HG03460 (cell line): ENCODE measurements around the gene PIEZO1.
"Not testable (repeated sequence)": the region's sequence is repeated elsewhere in the genome, so short reads cannot be mapped to it uniquely, and the experiment has no call there.

Experiments used
- ATAC-seq: cut with Tn5 transposase; IDR thresholded peaks from one replicate; pipeline ENCODE4 v1.9.1; 2021; ENCODE audit not compliant: unreplicated experiment

Gene PIEZO1, protein sequence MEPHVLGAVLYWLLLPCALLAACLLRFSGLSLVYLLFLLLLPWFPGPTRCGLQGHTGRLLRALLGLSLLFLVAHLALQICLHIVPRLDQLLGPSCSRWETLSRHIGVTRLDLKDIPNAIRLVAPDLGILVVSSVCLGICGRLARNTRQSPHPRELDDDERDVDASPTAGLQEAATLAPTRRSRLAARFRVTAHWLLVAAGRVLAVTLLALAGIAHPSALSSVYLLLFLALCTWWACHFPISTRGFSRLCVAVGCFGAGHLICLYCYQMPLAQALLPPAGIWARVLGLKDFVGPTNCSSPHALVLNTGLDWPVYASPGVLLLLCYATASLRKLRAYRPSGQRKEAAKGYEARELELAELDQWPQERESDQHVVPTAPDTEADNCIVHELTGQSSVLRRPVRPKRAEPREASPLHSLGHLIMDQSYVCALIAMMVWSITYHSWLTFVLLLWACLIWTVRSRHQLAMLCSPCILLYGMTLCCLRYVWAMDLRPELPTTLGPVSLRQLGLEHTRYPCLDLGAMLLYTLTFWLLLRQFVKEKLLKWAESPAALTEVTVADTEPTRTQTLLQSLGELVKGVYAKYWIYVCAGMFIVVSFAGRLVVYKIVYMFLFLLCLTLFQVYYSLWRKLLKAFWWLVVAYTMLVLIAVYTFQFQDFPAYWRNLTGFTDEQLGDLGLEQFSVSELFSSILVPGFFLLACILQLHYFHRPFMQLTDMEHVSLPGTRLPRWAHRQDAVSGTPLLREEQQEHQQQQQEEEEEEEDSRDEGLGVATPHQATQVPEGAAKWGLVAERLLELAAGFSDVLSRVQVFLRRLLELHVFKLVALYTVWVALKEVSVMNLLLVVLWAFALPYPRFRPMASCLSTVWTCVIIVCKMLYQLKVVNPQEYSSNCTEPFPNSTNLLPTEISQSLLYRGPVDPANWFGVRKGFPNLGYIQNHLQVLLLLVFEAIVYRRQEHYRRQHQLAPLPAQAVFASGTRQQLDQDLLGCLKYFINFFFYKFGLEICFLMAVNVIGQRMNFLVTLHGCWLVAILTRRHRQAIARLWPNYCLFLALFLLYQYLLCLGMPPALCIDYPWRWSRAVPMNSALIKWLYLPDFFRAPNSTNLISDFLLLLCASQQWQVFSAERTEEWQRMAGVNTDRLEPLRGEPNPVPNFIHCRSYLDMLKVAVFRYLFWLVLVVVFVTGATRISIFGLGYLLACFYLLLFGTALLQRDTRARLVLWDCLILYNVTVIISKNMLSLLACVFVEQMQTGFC (N-terminal part only)

DNA sequence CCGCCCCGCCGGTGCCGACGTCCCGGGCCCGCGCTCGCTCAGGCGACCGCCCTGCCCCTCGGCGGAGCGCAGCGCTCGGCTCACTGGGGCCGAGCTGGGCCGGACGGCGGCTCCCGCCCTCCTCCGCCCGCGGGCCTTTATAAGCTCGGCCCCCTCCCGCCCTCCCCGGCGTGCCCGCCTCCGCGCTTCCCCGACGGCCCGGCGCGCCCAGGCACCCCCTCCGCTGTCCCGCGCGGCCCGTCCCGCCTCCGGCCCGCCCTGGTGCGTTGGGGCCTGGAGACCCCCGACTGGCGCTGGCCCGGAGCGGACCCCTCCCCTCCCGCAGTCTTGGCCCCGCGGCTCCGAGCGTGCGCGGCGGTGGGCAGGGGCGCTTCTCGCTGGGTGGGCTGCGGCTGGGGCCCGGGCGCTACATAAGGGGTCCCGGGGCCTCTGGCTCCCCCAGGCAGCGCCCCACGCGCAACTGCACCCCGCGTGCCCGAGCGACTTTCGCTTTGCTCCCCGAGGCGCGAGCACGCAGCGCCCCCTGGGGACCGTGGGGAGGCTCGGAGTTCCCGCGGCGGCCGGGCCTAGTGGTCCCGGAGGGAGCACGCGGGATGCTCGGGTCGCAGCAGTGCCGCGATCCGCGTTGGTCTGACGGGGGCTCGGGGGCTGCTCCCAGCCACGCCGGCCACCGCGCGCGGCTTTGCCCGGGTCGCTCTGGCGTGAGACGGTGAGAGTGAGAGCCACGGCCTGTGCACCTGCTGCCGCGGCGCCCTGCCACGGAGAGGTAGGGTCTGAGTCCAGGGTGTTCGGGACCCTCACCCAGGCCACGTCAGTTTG is at the start of gene PIEZO1:
Gene PIEZO1 (minus strand): TSS at position 115 of the 819 bp plus-strand sequence. CDS start 256 bp downstream, outside the sequence.
- ATAC-seq = no peak

DNA sequence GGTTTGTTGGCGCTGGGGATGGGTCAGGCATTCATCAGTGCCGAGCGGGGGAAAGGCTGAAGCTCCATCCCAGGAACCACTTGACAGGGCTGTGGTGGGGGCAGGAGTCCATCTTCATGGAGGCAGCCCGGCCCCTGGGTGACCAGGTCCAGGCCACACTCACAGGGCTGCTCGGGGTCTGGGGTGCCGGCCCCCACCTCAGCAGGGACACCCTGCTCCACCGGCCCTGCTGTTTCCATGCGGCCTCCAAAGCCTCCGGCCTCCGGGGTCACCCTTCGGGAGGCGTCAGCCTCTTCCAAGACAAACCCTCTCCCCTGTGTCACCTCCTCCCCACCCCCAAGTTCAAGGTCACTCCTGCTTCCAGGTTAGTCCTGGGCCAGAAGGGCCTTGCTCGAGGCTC is 49.6 kb upstream of the PIEZO1 start:
- ATAC-seq = no peak

GRCh38 chr16:88833086-88833485 is 48.1 kb upstream of the PIEZO1 start:
- no peak for ATAC-seq

GRCh38 chr16:88831838-88832237 is 46.8 kb upstream of the PIEZO1 start:
- ATAC-seq = no peak

DNA sequence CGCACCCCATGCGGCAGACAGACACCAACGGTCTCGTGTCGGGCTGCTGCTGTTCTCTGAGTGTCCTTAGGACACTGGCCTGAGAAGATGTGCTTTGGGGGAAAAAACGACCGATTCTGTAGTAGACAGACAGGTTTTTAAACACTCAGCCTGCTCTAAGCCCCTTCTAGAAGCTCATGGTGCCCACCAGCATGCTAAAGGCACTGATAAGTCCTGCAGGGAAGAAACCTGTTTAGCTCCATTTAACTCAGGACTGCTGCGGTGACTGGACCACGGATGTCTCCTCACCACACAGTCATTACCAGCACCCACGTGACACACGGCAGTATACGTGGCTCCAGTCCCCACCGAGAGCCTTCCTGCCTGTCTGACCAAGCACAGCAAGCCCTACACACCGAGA is 45.8 kb upstream of the PIEZO1 start:
- ATAC-seq = no peak

DNA sequence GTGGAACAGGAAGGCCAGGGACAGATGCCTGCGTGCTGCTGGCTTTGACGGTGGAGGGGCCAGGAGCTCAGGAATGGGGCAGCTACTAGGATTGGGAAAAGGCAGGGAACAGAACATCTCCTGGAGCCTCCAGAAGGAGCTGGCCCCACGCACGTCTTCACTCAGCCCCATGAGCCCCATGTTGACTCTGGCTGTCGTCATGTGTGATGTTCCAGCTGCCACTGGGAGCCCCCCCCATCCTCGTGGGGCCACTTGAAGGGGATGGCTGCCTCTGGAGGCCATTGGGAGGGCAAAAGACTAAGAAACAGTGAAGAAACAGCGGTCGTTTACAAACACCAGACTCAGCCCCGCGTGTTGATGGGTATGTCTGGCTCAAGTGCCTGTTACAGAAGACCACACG is 45.2 kb upstream of the PIEZO1 start:
- no peak for ATAC-seq

- no peak for ATAC-seq
These were observed 43.7 kb upstream of the PIEZO1 start for GRCh38 chr16:88828711-88829110.

DNA sequence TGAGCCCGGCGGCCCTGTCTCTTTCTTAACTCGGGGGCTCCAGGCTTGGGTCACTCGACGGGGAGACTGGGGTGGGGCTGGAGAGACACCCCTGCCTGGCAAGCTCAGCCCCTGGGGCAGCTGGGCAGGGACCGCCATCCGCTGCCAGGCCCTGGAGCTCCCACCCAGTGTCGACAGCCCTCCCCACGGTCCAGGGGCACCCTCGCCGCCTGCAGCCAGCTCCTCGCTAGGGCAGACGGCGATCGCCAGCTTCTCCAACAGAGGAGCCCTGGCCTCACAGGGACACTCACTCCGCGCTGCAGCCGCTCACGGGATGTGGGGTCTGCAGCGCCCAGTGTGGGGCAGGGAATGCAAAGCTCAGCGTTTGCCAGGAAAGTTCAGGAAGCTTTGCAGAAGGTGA is 42.7 kb upstream of the PIEZO1 start:
- ATAC-seq = no peak

DNA sequence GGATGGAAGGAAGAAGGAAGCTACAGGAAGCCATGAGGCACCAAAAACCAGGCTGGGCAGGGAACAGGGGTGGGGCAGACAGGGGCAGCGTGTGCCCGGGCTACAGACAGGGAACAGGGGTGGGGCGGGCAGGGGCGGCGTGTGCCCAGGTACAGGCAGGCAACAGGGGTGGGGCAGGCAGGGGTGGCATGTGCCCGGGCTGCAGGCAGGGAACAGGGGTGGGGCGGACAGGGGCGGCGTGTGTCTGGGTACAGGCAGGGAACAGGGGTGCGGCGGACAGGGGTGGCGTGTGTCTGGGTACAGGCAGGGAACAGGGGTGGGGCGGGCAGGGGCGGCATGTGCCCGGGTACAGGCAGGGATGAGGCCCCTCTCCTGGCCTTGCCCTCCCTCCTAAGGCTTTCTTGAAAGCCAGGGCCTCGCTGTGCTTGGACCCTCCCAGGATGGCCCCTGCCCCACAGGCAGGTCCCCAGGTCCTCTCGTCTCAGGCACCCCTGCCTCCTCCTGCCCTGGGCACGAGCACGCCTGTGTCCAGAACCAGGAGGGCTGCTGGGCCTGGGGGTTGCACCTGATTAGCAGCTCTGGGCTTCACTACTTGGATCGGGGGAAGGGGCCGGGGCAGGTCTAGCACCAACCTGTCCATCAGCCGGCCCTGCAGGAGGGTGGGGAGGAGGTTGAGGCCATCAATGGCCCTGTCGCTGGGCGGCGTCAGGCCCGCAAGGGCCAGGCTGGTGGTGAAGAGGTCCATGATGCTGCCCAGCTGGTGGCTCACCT is 41.2 kb upstream of the PIEZO1 start:
- no peak for ATAC-seq

GRCh38 chr16:88825146-88825545 is 40.1 kb upstream of the PIEZO1 start:
- no peak for ATAC-seq

DNA sequence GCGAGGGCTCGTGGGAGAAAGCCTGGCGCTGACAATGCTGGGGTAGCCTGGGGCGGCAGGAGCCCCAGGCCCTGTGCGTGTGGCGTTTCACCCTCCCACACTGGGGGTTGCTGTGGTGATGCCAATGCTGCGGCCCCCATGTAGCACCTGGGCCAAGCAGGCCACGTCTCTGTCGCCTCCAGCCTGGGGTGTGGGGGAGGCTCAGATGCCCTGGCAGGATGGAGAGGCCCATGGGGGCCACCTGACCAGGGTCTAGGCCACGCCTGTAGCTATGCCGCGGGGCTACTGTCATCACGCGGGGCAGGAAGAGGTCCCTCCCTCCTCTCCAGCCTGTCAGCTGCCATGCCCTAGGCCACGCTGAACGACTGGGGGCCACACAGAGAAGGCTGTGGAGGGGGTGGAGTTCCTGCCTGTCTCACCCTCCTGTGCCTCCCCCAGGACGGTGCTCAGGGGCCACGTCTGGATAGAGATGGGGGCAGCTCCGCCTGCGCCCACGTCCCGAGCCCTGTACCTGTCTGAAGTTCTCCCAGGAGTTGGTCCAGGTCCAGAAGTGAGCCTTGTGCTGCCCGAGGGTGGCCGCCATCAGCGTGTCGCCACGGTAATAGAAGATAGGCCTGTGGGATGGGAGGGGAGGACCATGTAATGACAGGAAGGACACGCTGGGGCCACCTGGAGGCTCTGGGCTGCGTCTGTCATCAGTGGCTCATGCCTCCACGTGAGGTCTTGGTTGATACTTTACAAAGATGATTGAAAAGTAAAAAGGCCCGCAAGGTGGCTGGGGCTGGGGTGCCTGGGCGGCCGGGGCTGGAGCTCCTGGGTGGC is 39.4 kb upstream of the PIEZO1 start:
- ATAC-seq = no peak

GRCh38 chr16:88823646-88824045 is 38.6 kb upstream of the PIEZO1 start:
- not testable (repeated sequence) for ATAC-seq

- ATAC-seq = no peak
These were observed 37.4 kb upstream of the PIEZO1 start for GRCh38 chr16:88822281-88823040.

GRCh38 chr16:88821168-88821850 is 36.3 kb upstream of the PIEZO1 start:
- no peak for ATAC-seq

GRCh38 chr16:88820385-88821025 is 35.5 kb upstream of the PIEZO1 start:
- ATAC-seq = no peak

- no peak for ATAC-seq
These were observed 34.1 kb upstream of the PIEZO1 start for GRCh38 chr16:88819126-88819525.

DNA sequence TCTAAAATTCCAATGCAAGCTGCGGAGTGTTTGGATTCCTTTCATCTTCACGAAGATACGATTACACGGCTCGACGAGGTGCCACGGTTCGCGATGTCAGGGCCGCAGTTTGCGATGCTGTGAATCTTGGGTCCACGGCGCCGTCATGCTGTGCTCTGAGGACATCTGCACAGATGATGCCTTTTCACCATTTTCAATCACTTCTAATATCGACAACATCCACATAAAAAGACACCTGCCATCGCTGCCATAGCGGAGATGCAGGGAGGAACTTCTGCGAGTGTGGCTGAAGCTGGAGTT is 33.5 kb upstream of the PIEZO1 start:
- no peak for ATAC-seq
